Measurements from ENCODE around the gene GFER. TPM values are rescaled to one million over a fixed set of nuclear protein-coding genes. Genes with fewer than 3 reads are reported as not detected.

Gene GFER
- total and polyA plus RNA-seq, 2 of the 8 experiments (the other 6 are each of a cell fraction or from before 2014, with no cell fraction given) = 17.7 to 37.9 TPM

DNA sequence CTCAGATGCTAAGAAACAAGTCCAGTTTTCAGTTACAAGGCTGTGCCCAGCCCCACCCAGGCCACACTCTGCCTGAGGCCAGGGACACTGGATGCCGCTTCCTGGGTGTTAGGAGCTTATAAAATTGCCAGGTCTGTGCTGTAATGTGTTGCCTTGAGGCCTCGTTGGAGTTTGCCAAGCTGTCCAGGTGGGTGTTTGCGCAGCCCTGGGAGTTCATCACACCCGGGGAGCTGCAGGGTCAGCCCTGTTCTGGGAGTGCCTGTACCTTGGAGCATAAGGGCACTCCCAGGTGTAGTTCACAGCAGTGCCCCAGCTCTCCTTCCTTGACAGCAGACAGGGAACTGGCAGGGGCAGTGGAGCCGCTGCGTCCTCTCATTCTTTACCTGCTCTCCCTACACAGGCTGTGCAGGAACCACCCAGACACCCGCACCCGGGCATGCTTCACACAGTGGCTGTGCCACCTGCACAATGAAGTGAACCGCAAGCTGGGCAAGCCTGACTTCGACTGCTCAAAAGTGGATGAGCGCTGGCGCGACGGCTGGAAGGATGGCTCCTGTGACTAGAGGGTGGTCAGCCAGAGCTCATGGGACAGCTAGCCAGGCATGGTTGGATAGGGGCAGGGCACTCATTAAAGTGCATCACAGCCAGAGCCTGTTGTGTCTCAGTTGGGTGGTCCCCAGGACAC is 1.6 kb downstream of the GFER start:
- Histone ChIP-seq H4K5ac (ENCODE audit: insufficient read length, low read depth, low read length) (no peak overlapping the region), H2BK12ac (ENCODE audit: low read depth, low read length) (no peak overlapping the region), H4K20me1 (replicated peaks in 1 of 2; ENCODE audit: control insufficient read depth in 1 of 2, insufficient read depth in 2 of 2, low read length in 2 of 2) (peaks cover 0 to 14% of the 10 kb centered on the region in 2 experiments), H4K8ac (ENCODE audit: extremely low read depth, insufficient read depth, low read length) (no peak overlapping the region), H3K18ac (ENCODE audit: extremely low read depth, low read length) (no peak overlapping the region), H3K23me2 (ENCODE audit: low read depth, low read length) (peaks cover 22% of the 10 kb centered on the region), H2AK5ac (ENCODE audit: low read depth, low read length) (no peak overlapping the region), H2BK5ac (ENCODE audit: low read depth, low read length) (no peak overlapping the region), H3K4me2 (ENCODE audit: insufficient read depth in 1 of 2, low read depth in 2 of 2, low read length in 2 of 2) (peak overlapping the region; percentile 58 to 85; a peak in 3 of 4 replicates), H2BK15ac (ENCODE audit: low read length) (no peak overlapping the region), H2BK20ac (ENCODE audit: low read length) (no peak overlapping the region), H3K27me3 (replicated peaks in 1 of 4; ENCODE audit: control insufficient read depth in 3 of 4, extremely low read depth in 1 of 4, insufficient read depth in 3 of 4, low read length in 3 of 4) (peaks cover 9 to 42% (median 39%) of the 10 kb centered on the region in 4 experiments; a peak in 6 of 7 replicates), H2BK120ac (replicated peaks; ENCODE audit: low read depth, low read length) (no peak overlapping the region), H3K56ac (replicated peaks; ENCODE audit: insufficient read length, low read depth, low read length) (no peak overlapping the region), H3K23ac (ENCODE audit: insufficient read length) (no peak overlapping the region), H3K36me3 (ENCODE audit: control insufficient read depth in 2 of 4, insufficient read depth in 4 of 4, low read length in 3 of 4) (peaks cover 2 to 5% (median 3%) of the 10 kb centered on the region in 4 experiments; a peak in 3 of 8 replicates), H3K27ac (ENCODE audit: low read depth, low read length) (no peak overlapping the region), H3K14ac (ENCODE audit: insufficient read length) (no peak overlapping the region), H3K79me2 (ENCODE audit: control insufficient read depth in 1 of 2, insufficient read depth in 2 of 2, low read length in 2 of 2) (peaks cover 0 to 9% of the 10 kb centered on the region in 2 experiments; a peak in 1 of 4 replicates), H4K91ac (replicated peaks; ENCODE audit: insufficient read length, low read length) (no peak overlapping the region), H3K9ac (replicated peaks in 1 of 4; ENCODE audit: extremely low read depth in 1 of 4, low read depth in 3 of 4, low read length in 3 of 4) (no peak overlapping the region), H3K4me1 (replicated peaks in 1 of 4; ENCODE audit: control insufficient read depth in 3 of 4, insufficient read depth in 4 of 4, low read length in 3 of 4) (peaks cover 3 to 36% (median 21%) of the 10 kb centered on the region in 4 experiments), H3K9me3 (ENCODE audit: insufficient read depth in 2 of 2, low read depth in 1 of 2, low read length in 1 of 2) (no peaks in the 10 kb centered on the region), H3K79me1 (ENCODE audit: low read depth, low read length) (no peaks in the 10 kb centered on the region), H3K4ac (replicated peaks; ENCODE audit: insufficient read length, low read depth, low read length) (no peak overlapping the region), H2AFZ (ENCODE audit: low read length) (no peak overlapping the region), H3K4me3 (ENCODE audit: extremely low read depth in 1 of 4, insufficient read depth in 2 of 4, low read depth in 3 of 4, low read length in 4 of 4) (peak overlapping the region in 1 of 4 experiments; percentile 96; a peak in 3 of 8 replicates)
- FAIRE-seq (no peak), DNase-seq (ENCODE audit: low read depth in 1 of 2, low spot score in 2 of 2) (no peak)
- 91% methylated on average over 14 of the region's 14 CpGs; no CpG with 5 or more reads in 1 of the 2 experiments for WGBS, 2 experiments (ENCODE audit: extremely low coverage in 1 of 2, insufficient coverage in 1 of 2, insufficient read length in 1 of 2, insufficient replicate concordance in 2 of 2, low coverage in 1 of 2, low lambda C conversion rate in 2 of 2, missing lambda C conversion rate in 1 of 2)
- TF ChIP-seq BCL11A (IDR thresholded peaks at IDR 0.05; ENCODE audit: low read depth in 2 of 2, low read length in 2 of 2) (no peak), SUZ12 (IDR thresholded peaks at IDR 0.05; ENCODE audit: low read length) (no peak), POU5F1 (IDR thresholded peaks at IDR 0.05; ENCODE audit: low read depth, low read length) (no peak), RNF2 (IDR thresholded peaks at IDR 0.05; ENCODE audit: borderline replicate concordance, low read depth, low read length, missing control alignments, poor library complexity, severe bottlenecking) (no peak), EZH2 (IDR thresholded peaks at IDR 0.05; ENCODE audit: low read depth, low read length, severe bottlenecking) (no peak), TCF12 (IDR thresholded peaks at IDR 0.05; ENCODE audit: low read depth, low read length) (no peak)
- TF ChIP-seq, protein P1, sequence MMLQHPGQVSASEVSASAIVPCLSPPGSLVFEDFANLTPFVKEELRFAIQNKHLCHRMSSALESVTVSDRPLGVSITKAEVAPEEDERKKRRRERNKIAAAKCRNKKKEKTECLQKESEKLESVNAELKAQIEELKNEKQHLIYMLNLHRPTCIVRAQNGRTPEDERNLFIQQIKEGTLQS (IDR thresholded peaks at IDR 0.05; ENCODE audit: insufficient read depth, low read depth, low read length) = no peak
- ChIA-PET POLR2A (ENCODE audit: partially characterized antibody) (interaction anchor here (0.6 to 28.2 kb wide), 11 partner anchors 9 to 232 kb away, joined by 3 to 736 read pairs (median 4); partner anchors contain the start of genes MEIOB, NDUFB10, NTHL1 and RNF151), CTCF (ENCODE audit: partially characterized antibody) (interaction anchor here (0.6 to 1.7 kb wide), 2 partner anchors 9 to 31 kb away, joined by 4 read pairs; no protein-coding TSS in a partner anchor)
